ENCODE results near the gene ACAP2. TPM values are rescaled to one million over a fixed set of nuclear protein-coding genes. Genes with fewer than 3 reads are reported as not detected.

The ACAP2 gene
- total RNA-seq, 1 donor from 2014 or later: 46.0 TPM

GRCh38 chr3:195245531-195245951 lies 197.3 kb downstream of the ACAP2 start:
- no peak for FAIRE-seq

GRCh38 chr3:195241592-195242355 lies 201.0 kb downstream of the ACAP2 start:
- Histone ChIP-seq H3K9ac (ENCODE audit: low read length) (no peak overlapping the region), H3K4me2 (ENCODE audit: low read length) (no peak overlapping the region), H3K9me3 (ENCODE audit: insufficient read depth, low read depth, low read length) (no peaks in the 10 kb centered on the region), H3K4me3 (ENCODE audit: insufficient read depth, low read depth, low read length) (no peak overlapping the region), H3K27ac (ENCODE audit: low read depth, low read length) (no peak overlapping the region), H3K79me2 (ENCODE audit: insufficient read depth, low read length) (peaks cover 21% of the 10 kb centered on the region), H2AFZ (ENCODE audit: low read depth, low read length) (no peak overlapping the region), H3K36me3 (ENCODE audit: insufficient read depth, low read length) (no peaks in the 10 kb centered on the region), H3K4me1 (ENCODE audit: insufficient read depth, low read length) (no peaks in the 10 kb centered on the region), H3K27me3 (ENCODE audit: insufficient read depth, low read length) (no peaks in the 10 kb centered on the region), H4K20me1 (ENCODE audit: insufficient read depth, low read length) (peaks cover 4% of the 10 kb centered on the region)
- Mint-ChIP-seq H3K4me1 (ENCODE audit: low read depth, unreplicated experiment) (peaks cover 18% of the 10 kb centered on the region), H3K27ac (ENCODE audit: unreplicated experiment) (no peak overlapping the region), H3K9me3 (ENCODE audit: unreplicated experiment) (no peaks in the 10 kb centered on the region), H3K4me3 (ENCODE audit: unreplicated experiment) (no peak overlapping the region), H3K27me3 (ENCODE audit: low read depth, unreplicated experiment) (no peaks in the 10 kb centered on the region), H3K36me3 (ENCODE audit: low read depth, unreplicated experiment) (peaks cover 6% of the 10 kb centered on the region)
- TF ChIP-seq EZH2 (IDR thresholded peaks at IDR 0.05; ENCODE audit: insufficient read depth, low read length): no peak
- TF ChIP-seq, protein P1, sequence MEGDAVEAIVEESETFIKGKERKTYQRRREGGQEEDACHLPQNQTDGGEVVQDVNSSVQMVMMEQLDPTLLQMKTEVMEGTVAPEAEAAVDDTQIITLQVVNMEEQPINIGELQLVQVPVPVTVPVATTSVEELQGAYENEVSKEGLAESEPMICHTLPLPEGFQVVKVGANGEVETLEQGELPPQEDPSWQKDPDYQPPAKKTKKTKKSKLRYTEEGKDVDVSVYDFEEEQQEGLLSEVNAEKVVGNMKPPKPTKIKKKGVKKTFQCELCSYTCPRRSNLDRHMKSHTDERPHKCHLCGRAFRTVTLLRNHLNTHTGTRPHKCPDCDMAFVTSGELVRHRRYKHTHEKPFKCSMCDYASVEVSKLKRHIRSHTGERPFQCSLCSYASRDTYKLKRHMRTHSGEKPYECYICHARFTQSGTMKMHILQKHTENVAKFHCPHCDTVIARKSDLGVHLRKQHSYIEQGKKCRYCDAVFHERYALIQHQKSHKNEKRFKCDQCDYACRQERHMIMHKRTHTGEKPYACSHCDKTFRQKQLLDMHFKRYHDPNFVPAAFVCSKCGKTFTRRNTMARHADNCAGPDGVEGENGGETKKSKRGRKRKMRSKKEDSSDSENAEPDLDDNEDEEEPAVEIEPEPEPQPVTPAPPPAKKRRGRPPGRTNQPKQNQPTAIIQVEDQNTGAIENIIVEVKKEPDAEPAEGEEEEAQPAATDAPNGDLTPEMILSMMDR (IDR thresholded peaks at IDR 0.05; ENCODE audit: insufficient read depth, low read depth, low read length): no peak
- FAIRE-seq: no peak
- DNase-seq (ENCODE audit: low read depth): no peak

More at GRCh38 chr3:195245531-195245951, 197.3 kb downstream of the ACAP2 start:
- Histone ChIP-seq H2AFZ (ENCODE audit: low read depth, low read length) (no peak overlapping the region), H3K27me3 (ENCODE audit: insufficient read depth, low read length) (no peaks in the 10 kb centered on the region), H3K36me3 (ENCODE audit: insufficient read depth, low read length) (no peaks in the 10 kb centered on the region), H3K9me3 (ENCODE audit: insufficient read depth, low read depth, low read length) (no peaks in the 10 kb centered on the region), H3K79me2 (ENCODE audit: insufficient read depth, low read length) (peaks cover 27% of the 10 kb centered on the region), H3K4me2 (ENCODE audit: low read length) (no peak overlapping the region), H3K4me1 (ENCODE audit: insufficient read depth, low read length) (no peaks in the 10 kb centered on the region), H3K4me3 (ENCODE audit: insufficient read depth, low read depth, low read length) (no peak overlapping the region), H4K20me1 (ENCODE audit: insufficient read depth, low read length) (peaks cover 6% of the 10 kb centered on the region), H3K9ac (ENCODE audit: low read length) (no peak overlapping the region), H3K27ac (ENCODE audit: low read depth, low read length) (no peak overlapping the region)
- Mint-ChIP-seq H3K4me3 (ENCODE audit: unreplicated experiment) (no peak overlapping the region), H3K36me3 (ENCODE audit: low read depth, unreplicated experiment) (peaks cover 16% of the 10 kb centered on the region), H3K27ac (ENCODE audit: unreplicated experiment) (no peak overlapping the region), H3K9me3 (ENCODE audit: unreplicated experiment) (peaks cover 5% of the 10 kb centered on the region), H3K27me3 (ENCODE audit: low read depth, unreplicated experiment) (no peaks in the 10 kb centered on the region), H3K4me1 (ENCODE audit: low read depth, unreplicated experiment) (peaks cover 4% of the 10 kb centered on the region)
- TF ChIP-seq, protein P1 (IDR thresholded peaks at IDR 0.05; ENCODE audit: insufficient read depth, low read depth, low read length): no peak
- no peak for TF ChIP-seq EZH2 (IDR thresholded peaks at IDR 0.05; ENCODE audit: insufficient read depth, low read length)
- no peak for DNase-seq (ENCODE audit: low read depth)

DNA sequence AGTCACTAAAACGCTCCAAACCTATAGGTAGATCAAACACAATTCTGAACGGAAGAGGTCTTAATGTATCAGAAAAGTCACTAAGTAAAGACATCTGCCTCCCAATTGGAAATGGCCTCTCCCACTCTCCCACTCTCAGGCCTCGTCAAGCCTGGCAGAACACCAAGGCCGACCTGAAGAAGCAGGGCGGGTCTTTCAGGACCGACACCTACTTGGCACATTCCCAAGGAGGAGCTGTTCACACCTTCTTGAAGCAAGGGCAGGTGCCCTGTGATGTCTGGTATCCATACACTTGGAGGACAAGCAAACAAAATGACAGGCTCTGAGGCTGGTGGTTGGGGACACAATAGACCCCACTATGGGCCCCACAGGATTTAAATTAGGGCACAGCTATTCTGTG lies 201.9 kb downstream of the ACAP2 start:
- TF ChIP-seq, protein P1 (IDR thresholded peaks at IDR 0.05; ENCODE audit: insufficient read depth, low read depth, low read length): no peak
- no peak for TF ChIP-seq EZH2 (IDR thresholded peaks at IDR 0.05; ENCODE audit: insufficient read depth, low read length)
- Histone ChIP-seq H3K9ac (ENCODE audit: low read length) (no peak overlapping the region), H3K4me3 (ENCODE audit: insufficient read depth, low read depth, low read length) (no peak overlapping the region), H3K36me3 (ENCODE audit: insufficient read depth, low read length) (no peaks in the 10 kb centered on the region), H3K27ac (ENCODE audit: low read depth, low read length) (no peak overlapping the region), H3K4me1 (ENCODE audit: insufficient read depth, low read length) (no peaks in the 10 kb centered on the region), H3K9me3 (ENCODE audit: insufficient read depth, low read depth, low read length) (no peaks in the 10 kb centered on the region), H3K79me2 (ENCODE audit: insufficient read depth, low read length) (peaks cover 21% of the 10 kb centered on the region), H2AFZ (ENCODE audit: low read depth, low read length) (no peak overlapping the region), H4K20me1 (ENCODE audit: insufficient read depth, low read length) (peaks cover 4% of the 10 kb centered on the region), H3K4me2 (ENCODE audit: low read length) (no peak overlapping the region), H3K27me3 (ENCODE audit: insufficient read depth, low read length) (no peaks in the 10 kb centered on the region)
- FAIRE-seq (no peak), DNase-seq (ENCODE audit: low read depth) (no peak)
- no peaks in the 10 kb centered on the region for H3K9me3 Mint-ChIP-seq (ENCODE audit: unreplicated experiment)
- no peak overlapping the region for H3K4me3 Mint-ChIP-seq (ENCODE audit: unreplicated experiment)
- no peaks in the 10 kb centered on the region for H3K27me3 Mint-ChIP-seq (ENCODE audit: low read depth, unreplicated experiment)
- no peak overlapping the region for H3K27ac Mint-ChIP-seq (ENCODE audit: unreplicated experiment)
- H3K4me1 Mint-ChIP-seq (ENCODE audit: low read depth, unreplicated experiment): peaks cover 13% of the 10 kb centered on the region
- peaks cover 5% of the 10 kb centered on the region for H3K36me3 Mint-ChIP-seq (ENCODE audit: low read depth, unreplicated experiment)
